Gastroesophageal sphincter (tissue), 4 donors: Measurements from ENCODE around the gene HRC. TPM values are rescaled to one million over a fixed set of nuclear protein-coding genes. Genes with fewer than 3 reads are reported as not detected.

ENCODE experiments used
- ATAC-seq: fragments of 150-250 bp; one replicate; pipeline ENCODE4 v1.9.1; 2016; ENCODE audit warnings: mild to moderate bottlenecking, moderate library complexity
- H3K27ac ChIP-seq, 4 donors: fragments of 200-600 bp; sonication (generic) in 3 of 4; 1 replicate in 3 of 4; 2 replicates in 1 of 4; pipeline ENCODE4 v1.5.1; 2016 to 2019
- H3K27me3 ChIP-seq: fragments of 200-600 bp; sonication (generic); one replicate; pipeline ENCODE4 v1.5.1; 2019
- H3K36me3 ChIP-seq, 2 donors: fragments of 200-600 bp; sonication (generic); one replicate each; pipeline ENCODE4 v1.5.1; 2019; ENCODE audit warnings: control low read depth in 1 of 2
- H3K4me1 ChIP-seq, 3 donors: fragments of 200-600 bp; sonication (generic); 1 replicate in 2 of 3; 2 replicates in 1 of 3; pipeline ENCODE4 v1.5.1; 2016 to 2019; ENCODE audit warnings: control low read depth in 2 of 3
- H3K4me3 ChIP-seq, 2 donors: fragments of 200-600 bp; sonication (generic); one replicate each; pipeline ENCODE4 v1.5.1; 2019; ENCODE audit warnings: mild to moderate bottlenecking in 1 of 2, moderate library complexity in 1 of 2
- H3K9me3 ChIP-seq, 3 donors: fragments of 200-600 bp; sonication (generic); one replicate each; pipeline ENCODE4 v1.5.1; 2017 to 2019; ENCODE audit warnings: control low read depth in 2 of 3
- CTCF ChIP-seq, 4 experiments: fragments of 200-600 bp in 2 of 4; fragments of 450-650 bp in 2 of 4; sonication (generic) in 1 of 4; IDR thresholded peaks; one replicate each; pipeline ENCODE4 v1.5.1; 2017 to 2019; ENCODE audit warnings: antibody characterized with exemption in 4 of 4, mild to moderate bottlenecking in 2 of 4, moderate library complexity in 2 of 4
- EP300 ChIP-seq: sonication (generic); formaldehyde crosslinking; IDR thresholded peaks from one replicate; pipeline ENCODE4 v1.6.1; 2017; ENCODE audit warnings: antibody characterized with exemption, mild to moderate bottlenecking
- POLR2A ChIP-seq, 2 donors: fragments of 450-650 bp; IDR thresholded peaks; one replicate each; pipeline ENCODE4 v1.6.1; 2017; ENCODE audit warnings: antibody characterized with exemption in 2 of 2, mild to moderate bottlenecking in 2 of 2, moderate library complexity in 1 of 2
- POLR2AphosphoS5 ChIP-seq: sonication (generic); formaldehyde crosslinking; IDR thresholded peaks from one replicate; pipeline ENCODE4 v1.6.1; 2017; ENCODE audit warnings: antibody characterized with exemption
- WGBS, 2 donors: methylation state at CpG; one replicate each; pipeline ENCODE4 v1.1.5; 2018; ENCODE audit warnings: low coverage in 1 of 2; 5-methylcytosine and 5-hydroxymethylcytosine counted together
- total RNA-seq, 4 donors: library from RNA; depleted of rRNA; stranded (reverse); fragments of >200 nt; gene quantifications; one replicate each; pipeline ENCODE4 v1.1.0, GENCODE V29; 2016

HRC gene
- total RNA-seq, 4 donors from 2014 or later, result 1.1 to 3.9 (median 1.8) TPM

GRCh38 chr19:49193822-49194394 is 38.7 kb upstream of the HRC start:
- Histone ChIP-seq H3K4me1 (peaks cover 0 to 18% (median 0%) of the 10 kb centered on the region in 3 donors), H3K27ac (no peak overlapping the region), H3K27me3 (no peaks in the 10 kb centered on the region), H3K4me3 (no peak overlapping the region), H3K36me3 (peaks cover 0 to 63% of the 10 kb centered on the region in 2 donors), H3K9me3 (no peaks in the 10 kb centered on the region)
- ATAC-seq, result no peak
- TF ChIP-seq EP300 (no peak), POLR2A (IDR thresholded peaks at IDR 0.05) (no peak), POLR2AphosphoS5 (no peak), CTCF (IDR thresholded peaks at IDR 0.05) (no peak)
- WGBS, 2 donors, result 94 to 100% methylated on average over 1 to 6 of the region's 6 CpGs

- ATAC-seq, result no peak
- H3K27ac ChIP-seq, result no peak overlapping the region
- H3K27me3 ChIP-seq, result no peaks in the 10 kb centered on the region
- H3K4me1 ChIP-seq, result no peaks in the 10 kb centered on the region
- TF ChIP-seq CTCF (IDR thresholded peaks at IDR 0.05), result no peak
- no peak for TF ChIP-seq POLR2AphosphoS5
- TF ChIP-seq EP300, result no peak
- no peak overlapping the region for H3K4me3 ChIP-seq
- WGBS, 2 donors, result 86% methylated on average over 2 of the region's 3 CpGs; no CpG with 5 or more reads in 1 of the 2 donors
- H3K36me3 ChIP-seq, result peaks cover 0 to 83% of the 10 kb centered on the region in 2 donors
- no peaks in the 10 kb centered on the region for H3K9me3 ChIP-seq
Measured at GRCh38 chr19:49190781-49191180, 35.6 kb upstream of the HRC start.

GRCh38 chr19:49189259-49189658 is 34.1 kb upstream of the HRC start:
- ATAC-seq, result no peak
- 78 to 83% methylated on average over 2 to 5 of the region's 5 CpGs for whole genome bisulfite sequencing, 2 donors
- H3K36me3 ChIP-seq, result peaks cover 0 to 98% of the 10 kb centered on the region in 2 donors

GRCh38 chr19:49188626-49189200 is 33.5 kb upstream of the HRC start:
- Histone ChIP-seq H3K36me3 (peaks cover 0 to 98% of the 10 kb centered on the region in 2 donors), H3K4me1 (no peaks in the 10 kb centered on the region), H3K27me3 (no peaks in the 10 kb centered on the region), H3K27ac (no peak overlapping the region), H3K9me3 (no peaks in the 10 kb centered on the region), H3K4me3 (no peak overlapping the region)
- ATAC-seq, result no peak
- 64 to 84% methylated on average over 12 to 14 of the region's 21 CpGs for WGBS, 2 donors
- TF ChIP-seq EP300, result no peak

More at GRCh38 chr19:49189259-49189658, 34.1 kb upstream of the HRC start:
- no peak overlapping the region for H3K27ac ChIP-seq
- no peak overlapping the region for H3K4me3 ChIP-seq
- H3K4me1 ChIP-seq, result no peaks in the 10 kb centered on the region
- H3K27me3 ChIP-seq, result no peaks in the 10 kb centered on the region
- TF ChIP-seq POLR2AphosphoS5 (no peak), POLR2A (IDR thresholded peaks at IDR 0.05) (no peak), CTCF (IDR thresholded peaks at IDR 0.05) (no peak), EP300 (no peak)
- no peaks in the 10 kb centered on the region for H3K9me3 ChIP-seq

GRCh38 chr19:49186108-49186507 is 30.9 kb upstream of the HRC start:
- TF ChIP-seq POLR2A (IDR thresholded peaks at IDR 0.05) (no peak), POLR2AphosphoS5 (no peak), CTCF (IDR thresholded peaks at IDR 0.05) (no peak), EP300 (no peak)
- Histone ChIP-seq H3K9me3 (no peaks in the 10 kb centered on the region), H3K36me3 (peaks cover 0 to 98% of the 10 kb centered on the region in 2 donors), H3K27me3 (no peaks in the 10 kb centered on the region), H3K4me3 (no peak overlapping the region), H3K27ac (no peak overlapping the region), H3K4me1 (no peaks in the 10 kb centered on the region)
- WGBS, 2 donors, result 79 to 90% methylated on average over 2 to 5 of the region's 5 CpGs
- no peak for ATAC-seq
